Neural progenitor cell (in vitro differentiated cells): ENCODE measurements around the gene TMBIM1. TPM values are rescaled to one million over a fixed set of nuclear protein-coding genes. Genes with fewer than 3 reads are reported as not detected.

Source experiments
- DNase-seq: peaks from one replicate; pipeline ENCODE4 v3.0.0-alpha.2; 2016; ENCODE audit warnings: low spot score
- H2AFZ ChIP-seq: fragments of 200-600 bp; sonication (generic); replicated peaks from 2 replicates; pipeline ENCODE4 v1.6.1; 2016; ENCODE audit warnings: antibody characterized with exemption
- H3F3A ChIP-seq: fragments of 200-600 bp; sonication (generic); 2 replicates; pipeline ENCODE4 v1.6.1; 2016; ENCODE audit warnings: antibody characterized with exemption, low read depth
- H3K27ac ChIP-seq: fragments of 200-600 bp; sonication (generic); 2 replicates; pipeline ENCODE4 v1.5.1; 2016; ENCODE audit warnings: mild to moderate bottlenecking
- H3K27me3 ChIP-seq: fragments of 200-600 bp; sonication (generic); 2 replicates; pipeline ENCODE4 v1.6.1; 2016; ENCODE audit warnings: mild to moderate bottlenecking, moderate library complexity
- H3K36me3 ChIP-seq: fragments of 200-600 bp; sonication (generic); 2 replicates; pipeline ENCODE4 v1.5.1; 2016
- H3K4me1 ChIP-seq: fragments of 200-600 bp; sonication (generic); 2 replicates; pipeline ENCODE4 v1.6.1; 2016; ENCODE audit warnings: mixed run types
- H3K4me2 ChIP-seq: fragments of 200-600 bp; sonication (generic); 2 replicates; pipeline ENCODE4 v1.6.1; 2016
- H3K4me3 ChIP-seq: fragments of 200-600 bp; sonication (generic); 2 replicates; pipeline ENCODE4 v1.5.1; 2016
- H3K79me2 ChIP-seq: fragments of 200-600 bp; sonication (generic); 2 replicates; pipeline ENCODE4 v1.6.1; 2016; ENCODE audit warnings: low read depth
- H3K9ac ChIP-seq: fragments of 200-600 bp; sonication (generic); 2 replicates; pipeline ENCODE4 v1.6.1; 2016
- H3K9me3 ChIP-seq: fragments of 200-600 bp; sonication (generic); 2 replicates; pipeline ENCODE4 v1.5.1; 2016; ENCODE audit warnings: low read depth
- H4K20me1 ChIP-seq: fragments of 200-600 bp; sonication (generic); 2 replicates; pipeline ENCODE4 v1.6.1; 2016; ENCODE audit warnings: low read depth
- H3K27ac Mint-ChIP-seq: 3 replicates; pipeline ENCODE4 v1.8.0; 2021; ENCODE audit warnings: mixed read lengths
- H3K27me3 Mint-ChIP-seq: 2 replicates; pipeline ENCODE4 v1.8.0; 2022; ENCODE audit warnings: low read depth, mild to moderate bottlenecking, inconsistent platforms, moderate library complexity, mixed read lengths; ENCODE audit not compliant: insufficient read depth
- H3K36me3 Mint-ChIP-seq: 3 replicates; pipeline ENCODE4 v1.8.0; 2021; ENCODE audit warnings: mixed read lengths
- H3K4me1 Mint-ChIP-seq: 3 replicates; pipeline ENCODE4 v1.8.0; 2021; ENCODE audit warnings: mixed read lengths
- H3K4me3 Mint-ChIP-seq: 3 replicates; pipeline ENCODE4 v1.8.0; 2021; ENCODE audit warnings: mild to moderate bottlenecking, moderate library complexity, mixed read lengths
- H3K9me3 Mint-ChIP-seq: 3 replicates; pipeline ENCODE4 v1.8.0; 2020; ENCODE audit warnings: mixed read lengths
- CTCF ChIP-seq: fragments of 200-600 bp; sonication (generic); IDR thresholded peaks from 2 replicates; pipeline ENCODE4 v1.5.1; 2017; ENCODE audit warnings: antibody characterized with exemption, mild to moderate bottlenecking
- EZH2 ChIP-seq: fragments of 200-600 bp; sonication (generic); IDR thresholded peaks from 2 replicates; pipeline ENCODE4 v1.6.1; 2017; ENCODE audit warnings: antibody characterized with exemption, mild to moderate bottlenecking, moderate library complexity
- EZH2phosphoT487 ChIP-seq: fragments of 200-600 bp; sonication (generic); IDR thresholded peaks from 2 replicates; pipeline ENCODE4 v1.6.1; 2017; ENCODE audit warnings: antibody characterized with exemption
- total RNA-seq: library from RNA; depleted of rRNA; stranded (reverse); fragments of >200 nt; gene quantifications from 2 replicates; pipeline ENCODE4 v1.2.3, GENCODE V29; 2015; ENCODE audit warnings: low replicate concordance

Gene TMBIM1
- total RNA-seq, 1 donor from 2014 or later = 11.1 TPM

DNA sequence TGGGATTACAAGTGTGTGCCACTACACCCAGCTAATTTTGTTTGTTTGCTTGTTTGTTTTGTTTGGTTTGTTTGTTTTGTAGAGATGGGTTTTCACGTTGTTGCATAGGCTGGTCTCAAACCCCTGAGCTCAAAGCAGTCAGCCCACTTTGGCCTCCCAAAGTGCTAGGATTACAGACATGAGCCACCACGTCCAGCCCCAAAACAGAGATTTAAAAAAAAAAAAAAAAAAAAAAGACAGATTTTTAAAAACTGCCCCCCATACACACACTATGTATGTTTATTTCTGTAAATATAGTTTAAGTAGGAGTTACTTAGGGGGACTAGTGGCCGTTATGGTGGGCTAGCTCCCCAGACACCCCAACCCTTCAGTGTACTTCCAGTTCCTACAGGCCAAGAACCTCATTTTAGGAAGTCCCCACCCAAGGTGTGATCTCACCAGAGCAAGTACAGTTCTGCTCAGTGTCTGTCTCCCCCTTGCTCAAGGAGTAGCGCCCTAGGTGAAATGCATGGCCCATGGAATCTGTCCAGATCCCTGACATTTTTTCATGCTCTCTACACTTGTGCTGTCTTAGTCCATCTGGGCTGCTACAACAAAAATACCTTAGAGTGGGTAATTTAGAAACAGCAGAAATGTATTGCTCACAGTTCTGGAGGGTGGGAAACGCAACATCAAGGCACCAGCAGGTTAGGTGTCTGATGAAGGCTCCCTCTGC, 1.6 kb upstream of the TMBIM1 start:
- no peaks in the 10 kb centered on the region for H3K9me3 Mint-ChIP-seq
- H3K27ac Mint-ChIP-seq = no peak overlapping the region
- Histone ChIP-seq H3K27ac (no peak overlapping the region), H3K4me1 (peaks cover 20% of the 10 kb centered on the region), H4K20me1 (no peaks in the 10 kb centered on the region), H3K27me3 (peaks cover 13% of the 10 kb centered on the region), H2AFZ (no peak overlapping the region), H3K9ac (no peak overlapping the region), H3K4me2 (no peak overlapping the region), H3K4me3 (no peak overlapping the region), H3F3A (peaks cover 18% of the 10 kb centered on the region), H3K9me3 (no peaks in the 10 kb centered on the region), H3K79me2 (no peaks in the 10 kb centered on the region), H3K36me3 (no peaks in the 10 kb centered on the region)
- peaks cover 8% of the 10 kb centered on the region for H3K27me3 Mint-ChIP-seq
- H3K4me1 Mint-ChIP-seq = peaks cover 29% of the 10 kb centered on the region
- no peak for TF ChIP-seq EZH2phosphoT487
- no peak for TF ChIP-seq CTCF
- no peak for TF ChIP-seq EZH2
- no peak for DNase-seq
- no peaks in the 10 kb centered on the region for H3K36me3 Mint-ChIP-seq
- no peak overlapping the region for H3K4me3 Mint-ChIP-seq

DNA sequence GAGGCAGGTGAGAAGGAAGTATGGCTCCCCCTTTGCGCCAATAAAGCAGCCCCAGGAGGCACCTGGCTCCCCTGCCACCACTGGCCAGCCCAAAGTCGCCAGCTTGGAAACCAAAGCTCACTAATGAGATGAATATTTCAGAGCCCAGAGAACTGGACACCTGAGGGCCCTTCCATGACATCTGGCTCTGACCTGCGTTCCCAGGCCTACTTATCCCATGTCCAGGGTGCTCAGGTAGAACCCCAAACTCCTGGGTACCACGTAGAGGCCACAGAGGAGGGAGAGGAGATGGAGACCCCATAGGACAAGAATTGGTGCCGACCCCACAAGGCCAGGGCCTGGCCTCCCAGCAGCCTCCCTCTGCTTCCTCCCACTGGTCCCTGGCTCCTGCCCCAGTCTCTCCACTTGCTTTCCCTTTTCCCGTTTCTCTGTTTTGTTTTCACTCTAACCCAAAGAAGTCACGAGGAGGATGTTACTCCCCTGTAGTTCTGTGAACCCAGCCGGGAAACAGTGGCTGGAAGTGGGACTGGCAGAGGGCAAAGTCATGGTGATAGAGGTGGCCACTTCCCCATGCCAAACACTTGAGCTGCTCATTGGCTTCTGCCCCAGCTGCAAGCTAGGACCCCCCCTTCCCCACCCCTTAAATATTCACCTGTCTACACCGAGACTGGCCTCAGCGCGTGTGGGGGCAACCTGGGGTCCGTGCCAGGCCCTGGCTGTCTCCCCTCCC, 820 bp downstream of the TMBIM1 start:
- DNase-seq = no peak
- Histone ChIP-seq H4K20me1 (no peaks in the 10 kb centered on the region), H3K36me3 (no peaks in the 10 kb centered on the region), H3F3A (peaks cover 18% of the 10 kb centered on the region), H3K9ac (no peak overlapping the region), H2AFZ (no peak overlapping the region), H3K4me2 (peak overlapping the region; percentile 85), H3K9me3 (no peaks in the 10 kb centered on the region), H3K27me3 (peaks cover 13% of the 10 kb centered on the region), H3K4me1 (peaks cover 27% of the 10 kb centered on the region), H3K27ac (no peak overlapping the region), H3K4me3 (peak overlapping the region; percentile 64), H3K79me2 (no peaks in the 10 kb centered on the region)
- H3K27ac Mint-ChIP-seq = no peak overlapping the region
- no peaks in the 10 kb centered on the region for H3K36me3 Mint-ChIP-seq
- H3K4me1 Mint-ChIP-seq = peaks cover 40% of the 10 kb centered on the region
- no peaks in the 10 kb centered on the region for H3K9me3 Mint-ChIP-seq
- TF ChIP-seq CTCF = no peak
- no peak for TF ChIP-seq EZH2phosphoT487
- TF ChIP-seq EZH2 = no peak
- H3K27me3 Mint-ChIP-seq = peaks cover 8% of the 10 kb centered on the region
- H3K4me3 Mint-ChIP-seq = no peak overlapping the region

- Histone ChIP-seq H3K79me2 (no peaks in the 10 kb centered on the region), H3K27ac (no peak overlapping the region), H3K4me1 (peaks cover 27% of the 10 kb centered on the region), H3K9me3 (no peaks in the 10 kb centered on the region), H3F3A (peaks cover 18% of the 10 kb centered on the region), H3K36me3 (no peaks in the 10 kb centered on the region), H3K4me3 (no peak overlapping the region), H4K20me1 (no peaks in the 10 kb centered on the region), H3K9ac (no peak overlapping the region), H2AFZ (no peak overlapping the region), H3K27me3 (peaks cover 13% of the 10 kb centered on the region), H3K4me2 (peak overlapping the region; percentile 56)
- Mint-ChIP-seq H3K4me3 (no peak overlapping the region), H3K4me1 (peaks cover 42% of the 10 kb centered on the region), H3K27ac (peak overlapping the region; percentile 85), H3K9me3 (no peaks in the 10 kb centered on the region), H3K27me3 (peaks cover 8% of the 10 kb centered on the region), H3K36me3 (no peaks in the 10 kb centered on the region)
- no peak for DNase-seq
- TF ChIP-seq CTCF (no peak), EZH2 (no peak), EZH2phosphoT487 (no peak)
Measured at GRCh38 chr2:218290316-218291261, 1.7 kb downstream of the TMBIM1 start.
